HepG2 (cell line): ENCODE results near the gene ATOH8. TPM values are rescaled to one million over a fixed set of nuclear protein-coding genes. Genes with fewer than 3 reads are reported as not detected.
A peak's percentile ranks its signal among the peaks of the same experiment; 100 is the strongest.

Experiments
- ATAC-seq: fragments of 200-7000 bp; cut with Tn5 transposase; 3 replicates; pipeline ENCODE4 v1.9.1; 2020; ENCODE audit warnings: mild to moderate bottlenecking, moderate library complexity
- BruUV-seq: library from RNA; stranded (reverse); fragments of 400-500 nt; replicated peaks from 2 replicates; lab custom pipeline; 2021; lab: Mats Ljungman, UMichigan
- CTCF ChIA-PET: fragments of 300-600 bp; formaldehyde crosslinking; extraction: SDS; loops from one replicate; lab custom pipeline; 2021; ENCODE audit warnings: low total read pairs, inconsistent platforms, low intra/inter-chr PET ratio; lab: Yijun Ruan, JAX
- POLR2A ChIA-PET: fragments of 350-600 bp; sonication (Branson Sonifier 250); formaldehyde crosslinking; loops from one replicate; lab custom pipeline; 2020; ENCODE audit warnings: antibody characterized with exemption, inconsistent platforms; lab: Yijun Ruan, JAX
- DNase-seq: peaks from one replicate; pipeline ENCODE4 v3.0.0-alpha.2; 2015; ENCODE audit warnings: low spot score
- FAIRE-seq: peaks from 3 replicates; lab custom pipeline; 2011; peaks lifted over from hg19 to GRCh38; lab: Jason Lieb, UNC
- H2AFZ ChIP-seq: one replicate; pipeline ENCODE4 v1.6.1; 2011; ENCODE audit warnings: low read length, inconsistent platforms
- H3K27ac ChIP-seq: fragments of 300-600 bp; 3 replicates; pipeline ENCODE4 v1.8.0; 2011; ENCODE audit warnings: mixed run types, mild to moderate bottlenecking, mixed read lengths, low read length, inconsistent platforms; ENCODE audit not compliant: insufficient read depth; ENCODE audit errors: extremely low read length
- H3K27me3 ChIP-seq, 2 experiments: fragments of 200-600 bp in 1 of 2; 2 replicates in 1 of 2; 3 replicates in 1 of 2; pipeline versions ENCODE4 v1.6.0 to v1.8.0; 2011; ENCODE audit warnings: low read length in 2 of 2, mild to moderate bottlenecking in 2 of 2, moderate library complexity in 2 of 2, inconsistent platforms in 1 of 2; ENCODE audit not compliant: insufficient read depth in 2 of 2, control insufficient read depth in 1 of 2
- H3K36me3 ChIP-seq, 2 experiments: fragments of 200-600 bp in 1 of 2; replicated peaks in 1 of 2; 2 replicates in 1 of 2; 3 replicates in 1 of 2; pipeline versions ENCODE4 v1.5.1 to v1.8.0; 2011; ENCODE audit warnings: low read length in 2 of 2, inconsistent platforms in 1 of 2; ENCODE audit not compliant: insufficient read depth in 2 of 2, control insufficient read depth in 1 of 2
- H3K4me1 ChIP-seq: 2 replicates; pipeline ENCODE4 v1.5.1; 2012; ENCODE audit warnings: low read length, inconsistent platforms; ENCODE audit not compliant: insufficient read depth
- H3K4me2 ChIP-seq: 2 replicates; pipeline ENCODE4 v1.6.0; 2011; ENCODE audit warnings: low read depth, low read length, inconsistent platforms
- H3K4me3 ChIP-seq, 3 experiments: fragments of 200-600 bp in 1 of 3; sonication (generic), shearing (Covaris generic) in 1 of 3; replicated peaks in 1 of 3; 2 replicates each; pipeline ENCODE4 v1.5.1; 2011 to 2016; ENCODE audit warnings: low read length in 3 of 3, inconsistent platforms in 2 of 3, low read depth in 2 of 3, mild to moderate bottlenecking in 2 of 3, control low read depth in 1 of 3, mixed read lengths in 1 of 3; ENCODE audit not compliant: insufficient read depth in 1 of 3
- H3K79me2 ChIP-seq: one replicate; pipeline ENCODE4 v1.6.1; 2011; ENCODE audit warnings: low read length, inconsistent platforms; ENCODE audit not compliant: insufficient read depth
- H3K9ac ChIP-seq: 2 replicates; pipeline ENCODE4 v1.6.0; 2011; ENCODE audit warnings: mild to moderate bottlenecking, low read depth, low read length, inconsistent platforms; ENCODE audit not compliant: insufficient read depth
- H3K9me3 ChIP-seq: 2 replicates; pipeline ENCODE4 v1.5.1; 2012; ENCODE audit warnings: mild to moderate bottlenecking, low read length
- H4K20me1 ChIP-seq: 2 replicates; pipeline ENCODE4 v1.6.0; 2011; ENCODE audit warnings: inconsistent platforms, mild to moderate bottlenecking, low read length, moderate library complexity; ENCODE audit not compliant: insufficient read depth
- ELF3 ChIP-seq: IDR thresholded peaks from 2 replicates; pipeline ENCODE4 v1.6.1; 2016; ENCODE audit warnings: missing genetic modification reagents, missing compliant biosample characterization
- FOXA1 ChIP-seq, 2 experiments: fragments of 450-650 bp in 1 of 2; sonication (generic) in 1 of 2; formaldehyde crosslinking in 1 of 2; IDR thresholded peaks; 2 replicates each; pipeline versions ENCODE4 v1.4.0 to v1.6.1; 2016 to 2020; ENCODE audit warnings: missing genetic modification reagents in 1 of 2
- HNRNPL ChIP-seq: fragments of 200-400 bp; formaldehyde crosslinking; IDR thresholded peaks from 2 replicates; pipeline ENCODE4 v1.6.1; 2017; ENCODE audit warnings: mild to moderate bottlenecking, low read depth, low read length
- IKZF1 ChIP-seq: fragments of 450-650 bp; IDR thresholded peaks from 2 replicates; pipeline ENCODE4 v1.7.1; 2016
- IKZF5 ChIP-seq: IDR thresholded peaks from 2 replicates; pipeline ENCODE4 v1.6.1; 2018; ENCODE audit warnings: missing genetic modification reagents, mild to moderate bottlenecking, missing compliant biosample characterization
- JUND ChIP-seq: sonication (generic); formaldehyde crosslinking; IDR thresholded peaks from 2 replicates; pipeline ENCODE4 v1.8.0; 2022; ENCODE audit warnings: mild to moderate bottlenecking, missing genetic modification reagents
- KDM1A ChIP-seq: IDR thresholded peaks from 2 replicates; pipeline ENCODE4 v1.6.1; 2016; ENCODE audit warnings: missing compliant biosample characterization
- MIER3 ChIP-seq: IDR thresholded peaks from 2 replicates; pipeline ENCODE4 v1.6.1; 2016; ENCODE audit warnings: missing compliant biosample characterization, borderline replicate concordance
- RAD21 ChIP-seq: fragments of 450-650 bp; formaldehyde crosslinking; IDR thresholded peaks from 2 replicates; pipeline ENCODE4 v1.5.0; 2020; ENCODE audit warnings: mild to moderate bottlenecking
- SALL2 ChIP-seq: sonication (generic); formaldehyde crosslinking; IDR thresholded peaks from 2 replicates; pipeline ENCODE4 v1.8.1; 2023; ENCODE audit warnings: mild to moderate bottlenecking, missing genetic modification reagents, inconsistent platforms
- SETDB1 ChIP-seq: sonication (generic); formaldehyde crosslinking; IDR thresholded peaks from 2 replicates; pipeline ENCODE4 v1.5.1; 2020; ENCODE audit warnings: missing genetic modification reagents, mild to moderate bottlenecking, borderline replicate concordance
- SMAD9 ChIP-seq: sonication (generic); formaldehyde crosslinking; IDR thresholded peaks from 2 replicates; pipeline ENCODE4 v1.5.1; 2020; ENCODE audit warnings: mild to moderate bottlenecking, missing genetic modification reagents
- ZNF441 ChIP-seq: sonication (generic); formaldehyde crosslinking; IDR thresholded peaks from 2 replicates; pipeline ENCODE4 v1.7.0; 2021; ENCODE audit warnings: missing genetic modification reagents, borderline replicate concordance
- ZNF552 ChIP-seq: sonication (generic); formaldehyde crosslinking; IDR thresholded peaks from 2 replicates; pipeline ENCODE4 v1.9.0; 2022; ENCODE audit warnings: missing genetic modification reagents, mild to moderate bottlenecking, borderline replicate concordance
- WGBS: methylation state at CpG from one replicate; pipeline ENCODE4 v1.1.6; 2017; ENCODE audit warnings: low lambda C conversion rate; 5-methylcytosine and 5-hydroxymethylcytosine counted together
- in situ Hi-C: cut with HindIII; loops from 2 replicates; pipeline ENCODE4 v1.10.0; 2017; ENCODE audit warnings: low pct_unique_long_range_greater_than_20kb; ENCODE audit not compliant: extremely low pct_ligation_motif_present
- intact Hi-C: fragments of 100-400 bp; cut with micrococcal nuclease; formaldehyde crosslinking; loops from one replicate; pipeline ENCODE4 v1.10.0; 2022; ENCODE audit not compliant: unreplicated experiment
- polyA plus RNA-seq, 8 experiments: library from polyadenylated mRNA; depleted of rRNA in 3 of 8; stranded (reverse) in 7 of 8; unstranded in 1 of 8; fragments of >200 nt; fragmentation: Illumina TruSeq in 4 of 8; extraction: Trizol in 4 of 8; gene quantifications; 2 replicates each; pipeline versions ENCODE4 v1.2.1 to v1.2.3, GENCODE V29; 2011 to 2016; ENCODE audit warnings: low read depth in 4 of 8, missing spikeins in 1 of 8, mixed read lengths in 1 of 8; ENCODE audit not compliant: insufficient read depth in 1 of 8
- total RNA-seq, 5 experiments: library from RNA; depleted of rRNA; stranded (reverse); fragments of >200 nt; fragmentation: Illumina TruSeq; extraction: Trizol; gene quantifications; 2 replicates each; pipeline ENCODE4 v1.2.3, GENCODE V29; 2016; ENCODE audit warnings: low read depth in 1 of 5
- TF ChIP-seq, protein P1 (sequence below): IDR thresholded peaks from 2 replicates; pipeline ENCODE4 v1.6.1; 2016; ENCODE audit warnings: control low read depth
- TF ChIP-seq, protein P2 (sequence below): sonication (generic); formaldehyde crosslinking; IDR thresholded peaks from 2 replicates; pipeline ENCODE4 v1.4.0; 2020; ENCODE audit warnings: mild to moderate bottlenecking, missing genetic modification reagents

The ATOH8 gene
- total and polyA plus RNA-seq, 2 of the 13 experiments (the other 11 are each of a cell fraction or from before 2014, with no cell fraction given), result 0.13 to 0.61 TPM

- Histone ChIP-seq H2AFZ (no peak overlapping the region), H3K79me2 (no peaks in the 10 kb centered on the region), H3K9me3 (no peaks in the 10 kb centered on the region), H3K27ac (no peak overlapping the region), H3K27me3 (peaks cover 0 to 17% of the 10 kb centered on the region in 2 experiments; a peak in 1 of 5 replicates), H3K4me2 (no peak overlapping the region), H4K20me1 (no peaks in the 10 kb centered on the region), H3K4me1 (peaks cover 24% of the 10 kb centered on the region), H3K9ac (no peak overlapping the region), H3K36me3 (no peaks in the 10 kb centered on the region), H3K4me3 (no peak overlapping the region)
- no TSS peak for BruUV-seq
- in situ Hi-C loops (loop anchor here (5.0 kb wide), 2 partner anchors 62 to 87 kb away; partner anchors contain the start of gene ATOH8), intact Hi-C loops (loop anchor here (1.0 kb wide), 2 partner anchors 64 to 85 kb away; no protein-coding TSS in a partner anchor)
- 19% methylated on average over 13 of the region's 13 CpGs for WGBS
- CTCF ChIA-PET, result interaction anchor here (0.8 to 7.3 kb wide), 7 partner anchors 17 to 135 kb away, joined by 3 to 107 read pairs (median 4); no protein-coding TSS in a partner anchor
- DNase-seq, result peak; percentile 82
- peak; percentile 97 for ATAC-seq
- POLR2A ChIA-PET, result interaction anchor here (0.7 to 0.8 kb wide), 2 partner anchors 42 to 53 kb away, joined by 3 read pairs; no protein-coding TSS in a partner anchor
- peak; percentile 87 for FAIRE-seq
- TF ChIP-seq FOXA1 (IDR thresholded peaks at IDR 0.05) (no peak), FOXA1 (CRISPR knock-in tag; IDR thresholded peaks at IDR 0.05) (no peak), MIER3 (CRISPR knock-in tag) (peak; percentile 67; the same call in 1 of the 2 replicates), JUND (CRISPR knock-in tag) (no peak), IKZF1 (no peak), ZNF441 (CRISPR knock-in tag) (no peak), SETDB1 (CRISPR knock-in tag) (no peak), SALL2 (peak; percentile 73; the same call in 1 of the 2 replicates), SMAD9 (CRISPR knock-in tag) (no peak), RAD21 (peak; percentile 99), IKZF5 (CRISPR knock-in tag) (peak; percentile 59; the same call in 1 of the 2 replicates), ZNF552 (no peak), KDM1A (no peak), ELF3 (peak; percentile 49; the same call in 1 of the 2 replicates), HNRNPL (peak; percentile 68; the same call in 1 of the 2 replicates)
- TF ChIP-seq, protein P1, sequence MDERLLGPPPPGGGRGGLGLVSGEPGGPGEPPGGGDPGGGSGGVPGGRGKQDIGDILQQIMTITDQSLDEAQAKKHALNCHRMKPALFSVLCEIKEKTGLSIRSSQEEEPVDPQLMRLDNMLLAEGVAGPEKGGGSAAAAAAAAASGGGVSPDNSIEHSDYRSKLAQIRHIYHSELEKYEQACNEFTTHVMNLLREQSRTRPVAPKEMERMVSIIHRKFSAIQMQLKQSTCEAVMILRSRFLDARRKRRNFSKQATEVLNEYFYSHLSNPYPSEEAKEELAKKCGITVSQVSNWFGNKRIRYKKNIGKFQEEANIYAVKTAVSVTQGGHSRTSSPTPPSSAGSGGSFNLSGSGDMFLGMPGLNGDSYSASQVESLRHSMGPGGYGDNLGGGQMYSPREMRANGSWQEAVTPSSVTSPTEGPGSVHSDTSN (CRISPR knock-in tag), result 0 out of 2 replicates have a peak, but pooled peaks have one; percentile 14
- TF ChIP-seq, protein P2, sequence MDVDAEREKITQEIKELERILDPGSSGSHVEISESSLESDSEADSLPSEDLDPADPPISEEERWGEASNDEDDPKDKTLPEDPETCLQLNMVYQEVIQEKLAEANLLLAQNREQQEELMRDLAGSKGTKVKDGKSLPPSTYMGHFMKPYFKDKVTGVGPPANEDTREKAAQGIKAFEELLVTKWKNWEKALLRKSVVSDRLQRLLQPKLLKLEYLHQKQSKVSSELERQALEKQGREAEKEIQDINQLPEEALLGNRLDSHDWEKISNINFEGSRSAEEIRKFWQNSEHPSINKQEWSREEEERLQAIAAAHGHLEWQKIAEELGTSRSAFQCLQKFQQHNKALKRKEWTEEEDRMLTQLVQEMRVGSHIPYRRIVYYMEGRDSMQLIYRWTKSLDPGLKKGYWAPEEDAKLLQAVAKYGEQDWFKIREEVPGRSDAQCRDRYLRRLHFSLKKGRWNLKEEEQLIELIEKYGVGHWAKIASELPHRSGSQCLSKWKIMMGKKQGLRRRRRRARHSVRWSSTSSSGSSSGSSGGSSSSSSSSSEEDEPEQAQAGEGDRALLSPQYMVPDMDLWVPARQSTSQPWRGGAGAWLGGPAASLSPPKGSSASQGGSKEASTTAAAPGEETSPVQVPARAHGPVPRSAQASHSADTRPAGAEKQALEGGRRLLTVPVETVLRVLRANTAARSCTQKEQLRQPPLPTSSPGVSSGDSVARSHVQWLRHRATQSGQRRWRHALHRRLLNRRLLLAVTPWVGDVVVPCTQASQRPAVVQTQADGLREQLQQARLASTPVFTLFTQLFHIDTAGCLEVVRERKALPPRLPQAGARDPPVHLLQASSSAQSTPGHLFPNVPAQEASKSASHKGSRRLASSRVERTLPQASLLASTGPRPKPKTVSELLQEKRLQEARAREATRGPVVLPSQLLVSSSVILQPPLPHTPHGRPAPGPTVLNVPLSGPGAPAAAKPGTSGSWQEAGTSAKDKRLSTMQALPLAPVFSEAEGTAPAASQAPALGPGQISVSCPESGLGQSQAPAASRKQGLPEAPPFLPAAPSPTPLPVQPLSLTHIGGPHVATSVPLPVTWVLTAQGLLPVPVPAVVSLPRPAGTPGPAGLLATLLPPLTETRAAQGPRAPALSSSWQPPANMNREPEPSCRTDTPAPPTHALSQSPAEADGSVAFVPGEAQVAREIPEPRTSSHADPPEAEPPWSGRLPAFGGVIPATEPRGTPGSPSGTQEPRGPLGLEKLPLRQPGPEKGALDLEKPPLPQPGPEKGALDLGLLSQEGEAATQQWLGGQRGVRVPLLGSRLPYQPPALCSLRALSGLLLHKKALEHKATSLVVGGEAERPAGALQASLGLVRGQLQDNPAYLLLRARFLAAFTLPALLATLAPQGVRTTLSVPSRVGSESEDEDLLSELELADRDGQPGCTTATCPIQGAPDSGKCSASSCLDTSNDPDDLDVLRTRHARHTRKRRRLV (CRISPR knock-in tag), result no peak
These were observed 60.4 kb downstream of the ATOH8 start for GRCh38 chr2:85813982-85814801.
